K562 (cell line): Measurements from ENCODE around the gene DCAF12. TPM values are rescaled to one million over a fixed set of nuclear protein-coding genes. Genes with fewer than 3 reads are reported as not detected.
A peak's percentile ranks its signal among the peaks of the same experiment; 100 is the strongest.

Experiments
- ATF1 ChIP-seq, 2 experiments: fragments of 450-650 bp in 1 of 2; IDR thresholded peaks; 2 replicates each; pipeline ENCODE4 v1.6.1; 2016; ENCODE audit warnings: missing compliant biosample characterization in 1 of 2, missing genetic modification characterization in 1 of 2
- CBFA2T3 ChIP-seq: fragments of 450-650 bp; IDR thresholded peaks from 2 replicates; pipeline ENCODE4 v1.6.1; 2017
- CEBPB ChIP-seq: fragments of 450-650 bp; IDR thresholded peaks from 2 replicates; pipeline ENCODE4 v1.6.1; 2016; ENCODE audit warnings: missing genetic modification characterization, missing compliant biosample characterization
- CREB1 ChIP-seq, 2 experiments: sonication (generic) in 1 of 2; formaldehyde crosslinking in 1 of 2; IDR thresholded peaks; 2 replicates each; pipeline versions ENCODE4 v1.6.1 to v1.8.0; 2012 to 2022; ENCODE audit warnings: inconsistent platforms in 1 of 2, mild to moderate bottlenecking in 1 of 2, missing genetic modification reagents in 1 of 2, moderate library complexity in 1 of 2
- CREM ChIP-seq: IDR thresholded peaks from 2 replicates; pipeline ENCODE4 v1.6.1; 2014; ENCODE audit warnings: antibody characterized with exemption, low read depth
- DACH1 ChIP-seq: fragments of 450-650 bp; IDR thresholded peaks from 2 replicates; pipeline ENCODE4 v1.6.1; 2018; ENCODE audit not compliant: partially characterized antibody
- HBP1 ChIP-seq: fragments of 450-650 bp; formaldehyde crosslinking; IDR thresholded peaks from 2 replicates; pipeline ENCODE4 v1.4.0; 2022; ENCODE audit warnings: missing genetic modification characterization
- MYBL2 ChIP-seq, 2 experiments: fragments of 450-650 bp in 1 of 2; sonication (generic) in 1 of 2; formaldehyde crosslinking in 1 of 2; IDR thresholded peaks; 2 replicates each; pipeline versions ENCODE4 v1.6.1 to v1.8.1; 2017 to 2022; ENCODE audit warnings: borderline replicate concordance in 1 of 2, inconsistent platforms in 1 of 2, low read depth in 1 of 2, mild to moderate bottlenecking in 1 of 2, missing genetic modification reagents in 1 of 2, moderate library complexity in 1 of 2
- MYNN ChIP-seq, 2 experiments: sonication (generic); formaldehyde crosslinking in 1 of 2; IDR thresholded peaks; 2 replicates each; pipeline versions ENCODE4 v1.5.0 to v1.6.1; 2016 to 2020; ENCODE audit warnings: antibody characterized with exemption in 1 of 2, missing genetic modification reagents in 1 of 2
- NFIC ChIP-seq: fragments of 450-650 bp; IDR thresholded peaks from 2 replicates; pipeline ENCODE4 v1.6.1; 2017; ENCODE audit warnings: mild to moderate bottlenecking, inconsistent platforms
- RBBP5 ChIP-seq: fragments of 200-600 bp; sonication (generic); IDR thresholded peaks from 2 replicates; pipeline ENCODE4 v1.6.1; 2012; ENCODE audit warnings: borderline replicate concordance, mild to moderate bottlenecking, low read length, control low read depth, inconsistent platforms; ENCODE audit not compliant: insufficient read depth, poor library complexity, severe bottlenecking
- U2AF2 ChIP-seq: fragments of 200-400 bp; formaldehyde crosslinking; optimal IDR thresholded peaks from 2 replicates; pipeline ENCODE3; 2017; ENCODE audit warnings: low read depth, mild to moderate bottlenecking, low read length
- XRCC5 ChIP-seq: fragments of 200-400 bp; formaldehyde crosslinking; IDR thresholded peaks from 2 replicates; pipeline ENCODE4 v1.6.1; 2017; ENCODE audit warnings: low read depth, mild to moderate bottlenecking, low read length
- ZBTB8A ChIP-seq: fragments of 450-650 bp; IDR thresholded peaks from 2 replicates; pipeline ENCODE4 v1.6.1; 2018; ENCODE audit warnings: mild to moderate bottlenecking, moderate library complexity; ENCODE audit not compliant: partially characterized antibody
- ZNF436 ChIP-seq: fragments of 250-450, 450-650 bp; sonication (Bioruptor Pico); formaldehyde crosslinking; IDR thresholded peaks from 2 replicates; pipeline ENCODE4 v1.7.0; 2020; ENCODE audit warnings: mild to moderate bottlenecking
- ZNF518B ChIP-seq: fragments of 250-450 bp; sonication (Bioruptor Pico); IDR thresholded peaks from 2 replicates; pipeline ENCODE4 v1.5.0; 2021; ENCODE audit warnings: mild to moderate bottlenecking, moderate library complexity
- ZNF592 ChIP-seq: fragments of 450-650 bp; IDR thresholded peaks from 2 replicates; pipeline ENCODE4 v1.6.1; 2017; ENCODE audit warnings: antibody characterized with exemption, mild to moderate bottlenecking
- ZNF79 ChIP-seq: fragments of 250-450 bp; sonication (Bioruptor Pico); IDR thresholded peaks from 2 replicates; pipeline ENCODE4 v1.4.0; 2020; ENCODE audit warnings: low read depth, mild to moderate bottlenecking, moderate library complexity
- ZNF830 ChIP-seq: fragments of 250-450 bp; sonication (Bioruptor Pico); IDR thresholded peaks from 2 replicates; pipeline ENCODE4 v1.5.0; 2021; ENCODE audit warnings: mild to moderate bottlenecking
- polyA plus RNA-seq, 8 experiments: library from polyadenylated mRNA; depleted of rRNA in 4 of 8; stranded (reverse) in 5 of 8; unstranded in 3 of 8; fragments of >200 nt; fragmentation: Nextera tagmentation in 2 of 8; fragmentation: Illumina TruSeq in 1 of 8; extraction: Ambion mirVana in 2 of 8; extraction: Trizol in 1 of 8; gene quantifications; 2 replicates each; pipeline versions ENCODE4 v1.2.1 to v1.2.3, GENCODE V29; 2011 to 2014; ENCODE audit warnings: inconsistent platforms in 1 of 8, missing spikeins in 1 of 8
- total RNA-seq, 7 experiments: library from RNA; depleted of rRNA in 6 of 7; stranded (reverse); fragments of >200 nt in 6 of 7; fragmentation: Illumina TruSeq in 2 of 7; extraction: Trizol in 2 of 7; gene quantifications; 2 replicates each; pipeline versions ENCODE4 v1.2.1 to v1.2.3, GENCODE V29; 2011 to 2021; ENCODE audit warnings: low replicate concordance in 1 of 7

Gene DCAF12
- total and polyA plus RNA-seq, 9 of the 15 experiments (the other 6 are each of a cell fraction or from before 2014, with no cell fraction given), result 10.9 to 59.6 (median 30.8) TPM

GRCh38 chr9:34139477-34140146, 13.1 kb upstream of the DCAF12 start (continued):
- peak; percentile 93 for TF ChIP-seq ZNF79 (CRISPR knock-in tag)
- no peak for TF ChIP-seq CREM
- TF ChIP-seq ZNF592, result peak; percentile 39; the same call in 1 of the 2 replicates
- TF ChIP-seq CEBPB (tag), result no peak
- TF ChIP-seq DACH1, result no peak
- TF ChIP-seq CBFA2T3, result no peak
- TF ChIP-seq ZNF436 (CRISPR knock-in tag), result no peak
- TF ChIP-seq CREB1 (IDR thresholded peaks at IDR 0.05), result no peak
- no peak for TF ChIP-seq CREB1 (CRISPR knock-in tag; IDR thresholded peaks at IDR 0.05)
- no peak for TF ChIP-seq MYNN (IDR thresholded peaks at IDR 0.05)
- TF ChIP-seq MYNN (CRISPR knock-in tag; IDR thresholded peaks at IDR 0.05), result no peak
- no peak for TF ChIP-seq ZNF830
- no peak for TF ChIP-seq ZNF518B (CRISPR knock-in tag)
- TF ChIP-seq ZBTB8A, result no peak
- peak; percentile 79 for TF ChIP-seq NFIC
- no peak for TF ChIP-seq MYBL2 (IDR thresholded peaks at IDR 0.05; ENCODE audit: low read depth)
- no peak for TF ChIP-seq MYBL2 (CRISPR knock-in tag; IDR thresholded peaks at IDR 0.05; ENCODE audit: borderline replicate concordance)
- no peak for TF ChIP-seq RBBP5
- no peak for TF ChIP-seq HBP1
- no peak for TF ChIP-seq ATF1 (CRISPR knock-in tag; IDR thresholded peaks at IDR 0.05)
- TF ChIP-seq ATF1 (tag; IDR thresholded peaks at IDR 0.05), result no peak
- no peak for TF ChIP-seq XRCC5
- no peak for TF ChIP-seq U2AF2
